Measurements from ENCODE around the gene D2HGDH. TPM values are rescaled to one million over a fixed set of nuclear protein-coding genes. Genes with fewer than 3 reads are reported as not detected.

D2HGDH gene
- total and polyA plus RNA-seq, 4 donors, result 12.2 to 45.3 (median 27.2) TPM

DNA sequence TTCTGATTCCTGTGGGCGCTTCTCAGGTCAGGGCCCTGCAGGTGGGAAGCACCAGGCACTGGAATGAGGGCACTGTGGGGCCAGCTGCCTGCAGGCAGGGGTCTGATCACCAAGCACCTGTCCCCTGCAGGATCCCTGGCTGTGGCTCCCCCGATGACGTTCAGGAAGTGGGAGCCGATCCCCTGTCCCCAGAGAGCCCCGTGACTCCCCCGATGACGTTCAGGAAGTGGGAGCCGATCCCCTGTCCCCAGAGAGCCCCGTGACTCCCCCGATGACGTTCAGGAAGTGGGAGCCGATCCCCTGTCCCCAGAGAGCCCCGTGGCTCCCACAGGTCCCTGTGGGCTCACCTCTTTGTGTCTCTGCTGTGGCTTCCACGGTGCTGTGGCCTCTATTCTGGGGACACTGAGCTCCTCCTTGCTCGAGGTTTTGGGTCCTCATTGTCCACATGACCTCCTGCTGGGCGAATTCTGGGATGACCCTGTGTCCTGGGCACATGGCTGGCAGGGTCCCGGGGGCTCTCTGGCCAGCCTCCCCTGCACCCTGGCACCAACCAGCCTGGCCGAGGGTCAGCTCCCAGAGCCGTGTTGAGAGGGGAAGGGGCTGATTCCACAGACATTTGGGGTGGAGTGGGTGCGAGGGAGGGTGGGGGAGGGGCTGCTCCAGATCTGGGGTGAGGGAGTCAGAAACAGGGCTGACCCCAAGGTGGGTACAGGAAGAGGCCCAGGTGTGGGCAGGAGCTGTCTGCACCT, 79.4 kb downstream of the D2HGDH start:
- Histone ChIP-seq H3K27ac (ENCODE audit: low read depth in 1 of 2, low read length in 1 of 2) (no peak overlapping the region), H3K4me1 (ENCODE audit: control insufficient read depth in 5 of 5, insufficient read depth in 5 of 5, low read length in 5 of 5) (no peaks in the 10 kb centered on the region), H3K9me3 (ENCODE audit: control insufficient read depth in 4 of 4, insufficient read depth in 3 of 4, low read length in 3 of 4) (peaks cover 0 to 3% (median 0%) of the 10 kb centered on the region in 4 donors), H3K9ac (ENCODE audit: insufficient read depth in 1 of 2, low read length in 2 of 2) (no peak overlapping the region), H3K36me3 (ENCODE audit: control insufficient read depth in 4 of 4, insufficient read depth in 4 of 4, low read length in 4 of 4) (no peaks in the 10 kb centered on the region), H3K4me3 (no peak overlapping the region), H3K27me3 (ENCODE audit: control insufficient read depth in 3 of 3, insufficient read depth in 3 of 3, low read length in 2 of 3) (no peaks in the 10 kb centered on the region)
- 39 to 47% methylated on average over 19 to 20 of the region's 20 CpGs for WGBS, 2 donors
- no peak for ATAC-seq (ENCODE audit: insufficient read depth, low FRiP score)
- no peak for DNase-seq
- TF ChIP-seq, protein P1, sequence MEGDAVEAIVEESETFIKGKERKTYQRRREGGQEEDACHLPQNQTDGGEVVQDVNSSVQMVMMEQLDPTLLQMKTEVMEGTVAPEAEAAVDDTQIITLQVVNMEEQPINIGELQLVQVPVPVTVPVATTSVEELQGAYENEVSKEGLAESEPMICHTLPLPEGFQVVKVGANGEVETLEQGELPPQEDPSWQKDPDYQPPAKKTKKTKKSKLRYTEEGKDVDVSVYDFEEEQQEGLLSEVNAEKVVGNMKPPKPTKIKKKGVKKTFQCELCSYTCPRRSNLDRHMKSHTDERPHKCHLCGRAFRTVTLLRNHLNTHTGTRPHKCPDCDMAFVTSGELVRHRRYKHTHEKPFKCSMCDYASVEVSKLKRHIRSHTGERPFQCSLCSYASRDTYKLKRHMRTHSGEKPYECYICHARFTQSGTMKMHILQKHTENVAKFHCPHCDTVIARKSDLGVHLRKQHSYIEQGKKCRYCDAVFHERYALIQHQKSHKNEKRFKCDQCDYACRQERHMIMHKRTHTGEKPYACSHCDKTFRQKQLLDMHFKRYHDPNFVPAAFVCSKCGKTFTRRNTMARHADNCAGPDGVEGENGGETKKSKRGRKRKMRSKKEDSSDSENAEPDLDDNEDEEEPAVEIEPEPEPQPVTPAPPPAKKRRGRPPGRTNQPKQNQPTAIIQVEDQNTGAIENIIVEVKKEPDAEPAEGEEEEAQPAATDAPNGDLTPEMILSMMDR (IDR thresholded peaks at IDR 0.05; ENCODE audit: control extremely low read depth, extremely low read depth), result no peak

DNA sequence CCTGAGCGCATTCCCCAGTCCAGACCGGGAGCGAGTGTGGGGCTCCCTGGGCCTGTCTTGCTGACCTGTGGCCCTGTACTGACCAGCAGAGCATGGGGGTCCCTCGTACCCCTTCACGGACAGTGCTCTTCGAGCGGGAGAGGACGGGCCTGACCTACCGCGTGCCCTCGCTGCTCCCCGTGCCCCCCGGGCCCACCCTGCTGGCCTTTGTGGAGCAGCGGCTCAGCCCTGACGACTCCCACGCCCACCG, 79.9 kb downstream of the D2HGDH start:
- H3K4me3 ChIP-seq, result no peak overlapping the region
- H3K9ac ChIP-seq (ENCODE audit: insufficient read depth in 1 of 2, low read length in 2 of 2), result no peak overlapping the region
- no peaks in the 10 kb centered on the region for H3K36me3 ChIP-seq (ENCODE audit: control insufficient read depth in 4 of 4, insufficient read depth in 4 of 4, low read length in 4 of 4)
- TF ChIP-seq, protein P1 (IDR thresholded peaks at IDR 0.05; ENCODE audit: control extremely low read depth, extremely low read depth), result no peak
- no peaks in the 10 kb centered on the region for H3K27me3 ChIP-seq (ENCODE audit: control insufficient read depth in 3 of 3, insufficient read depth in 3 of 3, low read length in 2 of 3)
- no peaks in the 10 kb centered on the region for H3K4me1 ChIP-seq (ENCODE audit: control insufficient read depth in 5 of 5, insufficient read depth in 5 of 5, low read length in 5 of 5)
- 88 to 94% methylated on average over 16 to 17 of the region's 17 CpGs for WGBS, 2 donors
- H3K27ac ChIP-seq (ENCODE audit: low read depth in 1 of 2, low read length in 1 of 2), result no peak overlapping the region
- H3K9me3 ChIP-seq (ENCODE audit: control insufficient read depth in 4 of 4, insufficient read depth in 3 of 4, low read length in 3 of 4), result peaks cover 0 to 5% (median 0%) of the 10 kb centered on the region in 4 donors
- ATAC-seq (ENCODE audit: insufficient read depth, low FRiP score) (no peak), DNase-seq (no peak)

- no peaks in the 10 kb centered on the region for H3K4me1 ChIP-seq (ENCODE audit: control insufficient read depth in 5 of 5, insufficient read depth in 5 of 5, low read length in 5 of 5)
- peaks cover 0 to 5% (median 0%) of the 10 kb centered on the region in 4 donors for H3K9me3 ChIP-seq (ENCODE audit: control insufficient read depth in 4 of 4, insufficient read depth in 3 of 4, low read length in 3 of 4)
- no peaks in the 10 kb centered on the region for H3K27me3 ChIP-seq (ENCODE audit: control insufficient read depth in 3 of 3, insufficient read depth in 3 of 3, low read length in 2 of 3)
- TF ChIP-seq, protein P1 (IDR thresholded peaks at IDR 0.05; ENCODE audit: control extremely low read depth, extremely low read depth), result no peak
- DNase-seq (no peak), ATAC-seq (ENCODE audit: insufficient read depth, low FRiP score) (no peak)
- 86 to 91% methylated on average over 48 to 52 of the region's 52 CpGs for WGBS, 2 donors
- no peak overlapping the region for H3K27ac ChIP-seq (ENCODE audit: low read depth in 1 of 2, low read length in 1 of 2)
- H3K9ac ChIP-seq (ENCODE audit: insufficient read depth in 1 of 2, low read length in 2 of 2), result no peak overlapping the region
- no peaks in the 10 kb centered on the region for H3K36me3 ChIP-seq (ENCODE audit: control insufficient read depth in 4 of 4, insufficient read depth in 4 of 4, low read length in 4 of 4)
- H3K4me3 ChIP-seq, result no peak overlapping the region
These were observed 80.4 kb downstream of the D2HGDH start for GRCh38 chr2:241814643-241815476.

Measured in lung (tissue), 12 donors.